Stimulated activated CD8-positive, alpha-beta memory T cell treated with anti-CD3 and anti-CD28 coated beads, Interleukin-2, amount 100 ng/mL, for 48 hours (primary cell): ENCODE results near the gene EPHA1.

ENCODE experiments used
- DNase-seq, 2 donors: peaks; one replicate each; pipeline ENCODE4 v3.0.0-alpha.2; 2020; ENCODE audit warnings: low read depth in 2 of 2

EPHA1 gene

DNA sequence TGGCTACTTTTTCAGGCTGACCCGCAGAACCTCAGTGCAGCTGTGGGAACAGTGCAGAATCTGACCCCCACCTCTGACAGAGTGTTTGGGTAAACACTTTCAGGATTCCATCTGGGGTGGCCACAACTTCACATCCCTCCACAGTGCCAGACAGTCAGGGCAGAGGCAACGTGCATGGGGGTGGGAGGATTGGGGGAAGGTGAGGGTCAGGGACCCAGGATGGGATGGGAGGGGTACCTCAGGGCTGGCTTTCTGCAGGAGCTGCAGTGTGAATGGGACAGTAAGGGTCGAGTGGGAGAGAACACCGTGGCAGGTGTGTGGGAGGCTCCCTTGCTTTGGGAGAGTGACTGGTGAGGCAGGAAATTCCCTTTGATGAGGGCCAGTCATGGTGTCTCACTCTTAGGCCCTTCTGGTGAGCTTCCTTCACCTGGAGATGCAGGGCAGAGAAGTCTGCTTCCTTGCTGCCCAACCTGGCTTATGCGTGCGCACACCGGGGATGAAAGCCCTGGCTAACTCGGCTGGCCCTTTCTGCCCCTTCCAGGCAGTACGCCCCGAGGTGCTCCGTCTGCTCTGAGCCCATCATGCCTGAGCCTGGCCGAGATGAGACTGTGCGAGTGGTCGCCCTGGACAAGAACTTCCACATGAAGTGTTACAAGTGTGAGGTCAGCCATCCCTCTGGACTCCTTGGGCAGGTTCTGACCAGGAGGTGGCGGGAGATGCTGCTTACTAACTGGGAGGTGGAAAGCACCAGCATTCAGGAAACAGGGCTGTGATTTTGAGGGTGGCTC is 19.1 kb downstream of the EPHA1 start:
- DNase-seq = no peak

- no peak for DNase-seq
These were observed 20.1 kb downstream of the EPHA1 start for GRCh38 chr7:143388491-143389101.

- DNase-seq = no peak
These were observed 20.6 kb downstream of the EPHA1 start for GRCh38 chr7:143388051-143388450.

- DNase-seq = no peak
These were observed 21.3 kb downstream of the EPHA1 start for GRCh38 chr7:143387156-143387975.

GRCh38 chr7:143385891-143386781 is 22.5 kb downstream of the EPHA1 start:
- DNase-seq = no peak

- DNase-seq = no peak
These were observed 23.7 kb downstream of the EPHA1 start for GRCh38 chr7:143384661-143385631.

GRCh38 chr7:143384148-143384547 is 24.5 kb downstream of the EPHA1 start:
- DNase-seq = no peak

DNA sequence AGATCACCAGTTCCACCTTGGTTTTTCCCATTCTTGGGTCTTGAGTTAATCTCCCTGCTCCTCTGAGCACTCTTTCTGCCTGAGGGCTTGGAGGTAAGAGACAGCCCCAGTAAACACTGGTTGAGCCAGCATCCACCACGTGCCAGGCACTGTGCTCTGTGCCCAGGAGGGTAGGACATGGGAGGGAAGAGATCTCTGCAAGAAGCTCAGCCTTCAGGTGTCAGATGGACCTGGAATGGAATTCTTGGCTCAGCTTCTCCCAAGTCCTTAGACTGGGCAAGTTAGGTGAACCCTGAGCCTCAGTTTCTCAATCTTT is 25.1 kb downstream of the EPHA1 start:
- no peak for DNase-seq

DNA sequence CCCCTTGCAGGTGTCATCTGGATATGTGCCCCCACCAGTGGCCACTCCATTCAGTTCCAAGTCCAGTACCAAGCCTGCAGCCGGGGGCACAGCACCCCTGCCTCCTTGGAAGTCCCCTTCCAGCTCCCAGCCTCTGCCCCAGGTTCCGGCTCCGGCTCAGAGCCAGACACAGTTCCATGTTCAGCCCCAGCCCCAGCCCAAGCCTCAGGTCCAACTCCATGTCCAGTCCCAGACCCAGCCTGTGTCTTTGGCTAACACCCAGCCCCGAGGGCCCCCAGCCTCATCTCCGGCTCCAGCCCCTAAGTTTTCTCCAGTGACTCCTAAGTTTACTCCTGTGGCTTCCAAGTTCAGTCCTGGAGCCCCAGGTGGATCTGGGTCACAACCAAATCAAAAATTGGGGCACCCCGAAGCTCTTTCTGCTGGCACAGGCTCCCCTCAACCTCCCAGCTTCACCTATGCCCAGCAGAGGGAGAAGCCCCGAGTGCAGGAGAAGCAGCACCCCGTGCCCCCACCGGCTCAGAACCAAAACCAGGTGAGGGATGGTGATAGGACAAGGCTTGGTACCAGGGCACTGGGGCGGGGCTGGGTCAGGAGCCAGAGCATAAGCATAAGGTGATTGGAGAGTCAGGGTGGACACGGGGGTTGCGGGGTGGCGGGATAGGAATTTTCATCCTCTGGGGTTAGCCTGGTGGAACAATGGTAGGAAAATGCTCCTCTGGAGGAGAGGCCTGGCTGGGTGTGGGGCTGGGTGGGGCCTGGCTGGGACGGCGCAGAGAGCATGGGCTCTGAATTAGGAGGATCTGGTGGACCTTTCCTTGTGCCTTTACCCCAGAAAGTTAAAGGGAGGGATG is 25.6 kb downstream of the EPHA1 start:
- no peak for DNase-seq

DNA sequence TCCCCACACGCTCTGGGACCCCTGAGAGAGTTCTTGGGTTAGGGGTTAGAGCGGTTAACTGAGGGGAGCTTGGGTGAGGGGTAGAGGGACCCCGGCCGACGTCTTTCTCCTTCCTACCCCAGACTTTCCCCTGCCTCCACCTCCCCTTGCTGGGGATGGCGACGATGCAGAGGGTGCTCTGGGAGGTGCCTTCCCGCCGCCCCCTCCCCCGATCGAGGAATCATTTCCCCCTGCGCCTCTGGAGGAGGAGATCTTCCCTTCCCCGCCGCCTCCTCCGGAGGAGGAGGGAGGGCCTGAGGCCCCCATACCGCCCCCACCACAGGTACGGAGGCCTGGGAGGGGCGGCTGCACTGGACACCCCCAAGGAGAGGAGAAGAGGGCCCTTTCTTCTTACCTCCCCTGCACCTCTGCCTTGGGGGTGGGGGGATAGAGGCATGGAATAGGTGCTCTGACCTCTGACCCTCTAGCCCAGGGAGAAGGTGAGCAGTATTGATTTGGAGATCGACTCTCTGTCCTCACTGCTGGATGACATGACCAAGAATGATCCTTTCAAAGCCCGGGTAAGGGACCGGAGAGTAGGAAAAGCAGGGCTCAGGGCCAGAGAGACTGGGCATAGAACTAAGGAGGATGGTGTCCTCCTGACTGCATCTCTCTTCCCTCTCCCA is 26.4 kb downstream of the EPHA1 start:
- no peak for DNase-seq

- DNase-seq = no peak
These were observed 27.1 kb downstream of the EPHA1 start for GRCh38 chr7:143381427-143382125.

DNA sequence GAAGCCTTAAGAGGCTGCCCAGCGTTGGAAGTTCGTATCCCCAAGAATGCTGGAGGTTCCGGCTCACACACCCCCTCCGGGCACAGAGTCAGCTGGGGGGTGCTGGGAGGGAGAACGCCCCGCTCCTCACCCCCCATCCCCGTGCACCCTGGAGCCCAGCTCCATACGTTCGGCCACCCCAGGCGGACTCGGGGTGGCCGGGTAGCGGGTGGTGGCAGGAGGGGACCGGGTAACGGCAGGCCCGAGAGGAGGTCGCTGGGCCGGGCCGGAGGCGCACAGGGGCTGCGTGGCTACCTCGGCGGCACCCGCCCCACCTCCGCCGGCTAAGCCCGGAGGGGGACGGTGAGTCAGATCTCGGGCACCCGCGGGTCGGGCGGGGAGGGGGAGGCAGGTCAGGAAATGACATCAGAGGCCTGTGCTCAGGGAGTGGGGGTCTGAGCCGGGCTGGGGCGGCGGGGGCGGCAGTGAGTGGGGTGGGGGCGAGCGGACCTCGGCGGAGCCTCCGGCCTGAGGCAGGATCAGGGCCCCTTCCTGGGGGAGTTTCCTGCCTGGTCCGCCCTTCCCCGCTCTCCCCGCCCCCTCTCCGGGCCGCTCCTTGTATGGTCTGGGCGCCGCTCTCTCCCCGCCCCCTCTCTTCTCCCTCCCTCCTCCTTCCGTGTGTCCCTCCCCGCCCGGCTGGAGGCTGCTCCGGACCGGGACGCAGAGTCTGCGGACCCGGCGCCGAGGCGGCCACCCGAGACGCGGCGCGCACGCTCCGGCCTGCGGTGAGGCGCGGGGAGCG is 27.8 kb downstream of the EPHA1 start, which contains the start of gene ZYX:
Gene ZYX, plus strand, starts transcription at position 700 of the 781 bp plus-strand sequence. CDS start 227 bp downstream, outside the sequence.
- DNase-seq = peak; percentile 83 to 85

DNA sequence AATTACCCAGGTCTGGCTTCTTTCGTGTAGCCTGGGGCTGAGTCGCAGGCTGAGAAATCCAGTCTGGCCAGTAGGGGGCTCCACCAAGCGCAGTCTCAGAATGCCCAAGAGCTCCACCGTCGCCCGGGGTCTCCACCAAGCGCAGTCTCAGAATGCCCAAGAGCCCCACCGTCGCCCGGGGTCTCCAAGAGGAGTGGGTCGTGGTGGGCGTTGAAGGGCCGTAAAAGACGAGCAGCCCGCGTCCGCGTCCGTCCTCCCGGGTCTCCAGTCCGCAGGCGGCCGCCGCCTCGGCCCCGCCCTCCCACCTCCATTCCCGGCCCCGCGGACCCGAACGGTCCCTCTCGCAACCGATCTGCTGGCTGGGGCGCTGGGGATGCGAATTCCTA is 28.4 kb downstream of the EPHA1 start:
- peak; percentile 79 to 81 for DNase-seq

DNA sequence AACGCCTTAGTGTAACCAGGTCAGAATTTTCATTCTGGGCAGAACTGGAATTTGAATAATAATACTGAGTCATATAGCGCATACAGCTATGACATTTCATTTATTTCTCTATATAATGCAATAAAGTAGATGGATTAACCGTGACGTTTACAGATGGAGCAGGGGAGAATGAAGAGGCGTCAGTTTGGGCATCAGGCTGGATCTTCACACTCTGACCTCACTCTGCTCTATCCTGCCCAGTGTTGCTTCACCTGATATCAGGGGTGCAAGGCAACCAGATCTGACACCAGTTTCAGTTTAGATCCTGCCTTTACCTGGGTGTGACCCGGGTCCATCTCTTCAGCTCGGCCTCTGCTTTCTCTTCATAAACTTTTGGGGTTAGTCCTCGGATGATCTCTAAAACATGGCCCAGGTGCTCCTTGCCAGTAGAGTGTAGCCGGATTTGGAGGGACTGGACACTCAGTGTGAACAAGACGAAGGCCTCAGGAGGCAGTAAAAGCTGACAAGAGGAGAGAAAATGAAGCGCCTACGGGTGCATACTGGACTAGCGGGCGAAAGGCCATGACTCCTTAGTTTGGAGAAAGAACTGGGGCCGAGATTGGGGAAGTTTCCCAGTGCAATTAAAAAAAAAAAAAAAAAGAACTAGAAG is 28.9 kb downstream of the EPHA1 start:
- no peak for DNase-seq

- no peak for DNase-seq
These were observed 32.3 kb downstream of the EPHA1 start for GRCh38 chr7:143376396-143376795.

GRCh38 chr7:143375298-143376034 is 33.2 kb downstream of the EPHA1 start:
- DNase-seq = no peak
